GM18505 (cell line): ENCODE results near the gene MAGT1.

Experiments
- ATAC-seq: cut with Tn5 transposase; IDR thresholded peaks from one replicate; pipeline ENCODE4 v1.9.1; 2021; ENCODE audit not compliant: unreplicated experiment
- POLR2A ChIP-seq: IDR thresholded peaks from 4 replicates; pipeline ENCODE4 v1.6.1; 2011; ENCODE audit warnings: borderline replicate concordance; ENCODE audit not compliant: insufficient read depth, insufficient read length; ENCODE audit errors: extremely low read depth

Gene MAGT1

DNA sequence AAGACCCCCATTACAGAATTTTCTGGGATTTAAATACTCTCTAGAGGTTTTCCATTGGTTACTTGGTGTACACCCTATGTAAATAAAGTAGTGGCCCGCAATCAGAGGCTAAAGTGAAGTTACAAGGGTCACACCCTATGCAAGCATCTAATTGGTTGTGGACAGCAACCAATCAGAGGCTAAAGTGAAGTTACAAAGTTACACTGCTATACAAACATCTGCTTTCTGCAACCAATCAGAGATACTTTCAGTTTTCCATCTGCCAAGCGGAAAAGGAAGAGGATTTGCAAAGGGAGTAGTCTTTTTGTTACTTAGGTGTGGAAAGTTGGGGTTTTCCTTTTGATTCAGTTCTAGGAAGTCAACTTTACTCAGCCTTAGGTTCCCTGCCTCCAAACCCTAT is 107.2 kb downstream of the MAGT1 start:
- ATAC-seq: no peak
- no peak for TF ChIP-seq POLR2A

DNA sequence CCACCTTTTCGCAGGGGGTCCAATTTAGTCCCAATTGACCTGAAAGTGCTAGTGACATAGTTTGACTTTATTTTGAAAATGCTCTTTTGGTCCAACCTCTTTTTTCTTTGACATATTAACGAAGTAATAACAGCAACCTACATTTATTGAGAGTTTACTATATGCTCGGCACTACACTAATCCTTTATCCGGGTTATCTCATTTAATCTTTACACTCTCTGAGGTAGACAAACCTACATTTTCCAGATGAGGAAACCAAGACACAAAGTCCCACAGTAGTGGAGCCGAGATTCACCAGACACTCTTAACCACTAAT is 108.9 kb downstream of the MAGT1 start:
- ATAC-seq: no peak
- no peak for TF ChIP-seq POLR2A

DNA sequence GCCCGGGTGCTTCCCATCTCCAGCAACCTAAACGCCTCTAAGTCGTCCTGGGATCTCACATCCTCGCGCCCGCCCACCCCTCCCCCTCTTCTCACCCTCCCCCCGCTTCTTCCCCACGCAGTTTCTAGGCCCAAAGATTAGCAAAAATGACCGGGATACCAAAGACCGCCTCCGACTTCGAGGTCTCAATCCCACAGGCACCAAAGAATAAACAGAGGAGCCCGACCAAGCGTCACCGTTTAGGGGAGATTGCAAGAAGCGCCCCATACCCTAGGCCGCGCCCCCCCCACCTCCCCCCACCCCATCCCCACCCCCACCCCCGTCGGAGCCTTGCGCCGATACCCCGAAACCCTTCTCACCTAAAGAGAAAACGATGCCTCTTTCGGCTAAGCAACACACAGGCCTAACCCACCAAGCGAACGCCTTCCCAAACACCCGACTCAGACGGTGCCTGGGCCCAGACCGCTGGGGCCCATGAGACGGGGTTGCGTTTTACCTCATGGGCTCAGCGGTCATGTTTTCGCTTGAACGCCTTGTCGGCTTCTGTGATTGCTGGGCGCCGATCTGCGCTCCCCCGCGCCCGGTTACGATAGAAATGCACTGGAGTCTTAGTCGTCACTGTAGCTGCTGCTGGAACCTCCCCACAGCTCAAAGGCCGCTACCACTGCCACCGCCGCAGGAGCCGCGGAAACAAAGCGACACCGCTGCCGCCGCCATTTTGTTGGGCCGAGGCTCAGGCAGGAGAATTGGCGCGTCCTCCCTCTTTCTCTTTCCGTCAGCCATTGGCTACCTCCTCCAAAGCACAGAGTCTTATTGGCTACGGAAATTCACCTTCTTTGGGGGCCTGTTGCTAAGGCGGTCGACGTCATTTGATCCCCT is 109.5 kb downstream of the MAGT1 start, which contains the start of gene ATRX:
TSS of gene ATRX (minus strand) at position 731 of the 879 bp plus-strand sequence. CDS start at position 516, 215 bp downstream.
- peak; percentile 79 for TF ChIP-seq POLR2A
- ATAC-seq: peak; percentile 94

DNA sequence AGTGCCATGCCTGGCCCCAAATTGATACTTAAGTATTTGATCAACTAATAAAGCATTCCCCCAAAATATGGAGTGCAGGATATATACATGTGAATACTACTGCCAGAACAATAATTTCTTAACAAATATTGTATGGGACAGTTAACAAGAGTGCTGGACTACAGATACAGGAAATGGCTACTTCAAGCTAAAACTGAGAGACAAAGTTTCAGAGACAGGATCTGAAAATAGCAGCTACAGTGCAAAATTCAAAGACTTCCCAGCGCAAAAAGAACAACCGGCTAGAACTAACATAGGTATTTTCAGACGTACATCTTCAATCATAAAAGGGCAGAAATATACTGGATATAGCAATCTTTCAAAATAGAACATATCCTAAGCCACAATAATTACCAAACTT is 115.5 kb downstream of the MAGT1 start:
- no peak for TF ChIP-seq POLR2A

DNA sequence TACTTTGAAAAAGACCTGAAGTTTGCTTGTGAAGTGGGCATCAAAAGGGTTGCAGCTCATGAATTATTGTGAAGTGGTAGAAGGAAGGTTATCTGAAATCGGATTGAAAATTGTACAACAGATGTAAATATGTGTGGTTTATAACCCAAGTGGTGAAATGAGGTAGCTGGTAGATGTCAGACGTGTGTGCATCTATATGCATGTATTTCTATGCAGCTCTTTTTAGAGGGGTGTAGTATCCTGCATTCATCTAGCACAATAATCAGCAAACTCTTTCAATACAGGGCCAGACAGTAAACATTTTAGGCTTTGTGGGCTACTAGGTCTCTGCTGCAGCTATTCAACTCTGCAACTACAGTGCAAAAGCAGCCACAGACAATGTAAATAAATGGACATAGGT is 118.6 kb downstream of the MAGT1 start:
- ATAC-seq: no peak
- TF ChIP-seq POLR2A: no peak

More for the DNA sequence above, 115.5 kb downstream of the MAGT1 start:
- ATAC-seq: no peak
